Naive B cell (primary cell): ENCODE measurements around the gene P2RX6. TPM values are rescaled to one million over a fixed set of nuclear protein-coding genes. Genes with fewer than 3 reads are reported as not detected.
"Not testable (repeated sequence)": the region's sequence is repeated elsewhere in the genome, so short reads cannot be mapped to it uniquely, and the experiment has no call there.

Source experiments
- ATAC-seq, 2 donors: fragments of 150-1000 bp; cut with Tn5 transposase; 2 replicates each; pipeline ENCODE4 v1.10.0; 2021; ENCODE audit warnings: low read depth in 2 of 2, mild to moderate bottlenecking in 2 of 2, moderate library complexity in 2 of 2
- DNase-seq: peaks from one replicate; pipeline ENCODE4 v3.0.0; 2022
- H3K27ac Mint-ChIP-seq, 6 donors: one replicate each; pipeline ENCODE4 v1.8.0; 2020 to 2022; ENCODE audit warnings: mild to moderate bottlenecking in 6 of 6, mixed read lengths in 6 of 6, moderate library complexity in 5 of 6, inconsistent platforms in 2 of 6
- H3K27me3 Mint-ChIP-seq, 3 donors: one replicate each; pipeline ENCODE4 v1.8.0; 2021 to 2022; ENCODE audit warnings: mixed read lengths in 3 of 3, mild to moderate bottlenecking in 1 of 3
- H3K36me3 Mint-ChIP-seq, 2 donors: one replicate each; pipeline ENCODE4 v1.8.0; 2020 to 2022; ENCODE audit warnings: mixed read lengths in 2 of 2, inconsistent platforms in 1 of 2, mild to moderate bottlenecking in 1 of 2
- H3K4me1 Mint-ChIP-seq, 3 donors: one replicate each; pipeline ENCODE4 v1.8.0; 2020 to 2022; ENCODE audit warnings: mixed read lengths in 3 of 3, inconsistent platforms in 1 of 3, mild to moderate bottlenecking in 1 of 3, moderate library complexity in 1 of 3
- H3K4me3 Mint-ChIP-seq, 8 donors: one replicate each; pipeline ENCODE4 v1.8.0; 2020 to 2022; ENCODE audit warnings: mild to moderate bottlenecking in 8 of 8, mixed read lengths in 8 of 8, moderate library complexity in 8 of 8, inconsistent platforms in 2 of 8
- H3K9me3 Mint-ChIP-seq, 7 donors: one replicate each; pipeline ENCODE4 v1.8.0; 2020 to 2022; ENCODE audit warnings: mixed read lengths in 7 of 7, mild to moderate bottlenecking in 5 of 7, inconsistent platforms in 2 of 7, moderate library complexity in 1 of 7
- polyA plus RNA-seq, 6 donors: library from polyadenylated mRNA; unstranded; fragments of 300-500 nt; fragmentation: Illumina TruSeq; gene quantifications; one replicate each; pipeline ENCODE4 v1.2.3, GENCODE V29; 2021; ENCODE audit warnings: low read depth in 6 of 6

P2RX6 gene
- polyA plus RNA-seq, 6 donors from 2014 or later = 0.44 TPM; not detected in 5

DNA sequence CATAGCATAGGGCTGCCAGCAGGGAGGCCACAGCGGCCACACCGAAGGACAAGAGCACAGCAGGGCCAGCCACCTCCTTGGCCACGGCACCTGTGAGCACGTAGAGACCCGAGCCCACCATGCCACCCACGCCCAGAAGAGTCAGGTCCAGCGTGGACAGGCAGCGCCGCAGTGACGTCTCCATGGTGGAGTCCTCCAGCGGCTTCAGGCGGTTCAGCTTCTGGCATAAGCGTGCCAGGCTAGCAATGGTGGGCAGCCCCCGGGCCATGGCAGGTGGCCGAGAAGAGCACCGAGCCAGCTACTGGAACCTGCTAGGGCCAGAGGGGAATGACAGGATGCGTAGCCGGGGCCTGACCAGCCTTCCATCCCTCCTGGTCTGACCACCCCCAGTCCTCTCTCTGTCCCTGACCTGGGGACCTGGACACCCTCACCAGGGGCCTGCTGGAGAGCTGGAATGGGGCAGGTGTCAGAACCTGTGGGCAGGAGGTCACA, 16.6 kb downstream of the P2RX6 start:
- ATAC-seq (no peak), DNase-seq (no peak)
- no peaks in the 10 kb centered on the region for H3K36me3 Mint-ChIP-seq
- H3K4me3 Mint-ChIP-seq = peak overlapping the region in 1 of 8 donors; percentile 16
- peaks cover 24 to 63% (median 47%) of the 10 kb centered on the region in 3 donors for H3K27me3 Mint-ChIP-seq
- H3K9me3 Mint-ChIP-seq = no peaks in the 10 kb centered on the region
- peaks cover 0 to 8% (median 5%) of the 10 kb centered on the region in 3 donors for H3K4me1 Mint-ChIP-seq
- peak overlapping the region in 1 of 6 donors; percentile 32 for H3K27ac Mint-ChIP-seq

DNA sequence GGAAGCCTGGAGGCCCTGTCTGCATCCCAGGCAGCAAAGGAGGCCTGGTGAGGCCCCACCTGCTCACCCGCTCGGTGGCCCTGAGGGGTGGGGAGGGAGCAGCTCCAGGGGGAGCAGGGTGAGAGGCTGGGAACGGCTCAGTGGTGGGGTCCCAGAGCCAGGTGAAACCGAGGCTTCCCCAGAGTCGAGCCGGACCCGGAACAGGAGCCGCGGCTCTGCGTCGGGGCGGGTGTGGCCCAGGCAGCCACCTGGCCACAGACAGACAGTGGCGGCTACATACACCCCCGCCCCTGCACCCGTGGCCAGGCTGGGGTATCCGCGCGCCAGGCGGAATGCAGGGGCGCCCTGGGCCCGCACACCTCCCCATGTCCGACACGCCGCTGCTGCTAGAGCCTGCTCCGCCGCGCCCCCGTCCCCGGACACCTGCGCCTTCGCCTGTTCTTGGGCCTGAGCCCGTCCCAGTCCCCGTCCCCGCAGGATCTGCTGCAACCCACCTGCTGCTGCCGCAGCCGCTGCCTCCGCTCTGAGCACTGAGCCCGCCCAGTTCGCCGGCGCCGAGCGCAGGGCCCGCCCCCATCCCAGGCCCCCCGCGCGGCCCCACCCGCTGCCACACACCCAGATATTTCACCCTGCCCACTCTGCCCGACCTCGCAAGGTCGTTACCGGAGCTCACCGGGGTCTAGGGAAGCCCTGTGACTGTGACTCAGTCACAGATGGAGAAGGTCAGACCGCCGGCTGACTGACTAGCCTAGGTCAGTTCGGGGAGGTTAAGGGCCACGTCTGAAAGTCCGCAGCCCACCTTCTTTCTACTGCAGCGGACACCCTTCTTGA, 17.3 kb downstream of the P2RX6 start, which contains the start of gene SLC7A4:
Gene SLC7A4, minus strand, starts transcription at position 525 of the 831 bp plus-strand sequence. CDS start 749 bp downstream, outside the sequence.
- ATAC-seq = no peak
- Mint-ChIP-seq H3K27me3 (peaks cover 24 to 57% (median 47%) of the 10 kb centered on the region in 3 donors), H3K4me1 (peaks cover 0 to 8% (median 5%) of the 10 kb centered on the region in 3 donors), H3K27ac (peak within 1 kb of the TSS in 1 of 6 donors; percentile 32), H3K9me3 (no peaks in the 10 kb centered on the region), H3K36me3 (no peaks in the 10 kb centered on the region), H3K4me3 (peak within 1 kb of the TSS in 3 of 8 donors; percentile 16 to 59 (median 47))
- DNase-seq = no peak

DNA sequence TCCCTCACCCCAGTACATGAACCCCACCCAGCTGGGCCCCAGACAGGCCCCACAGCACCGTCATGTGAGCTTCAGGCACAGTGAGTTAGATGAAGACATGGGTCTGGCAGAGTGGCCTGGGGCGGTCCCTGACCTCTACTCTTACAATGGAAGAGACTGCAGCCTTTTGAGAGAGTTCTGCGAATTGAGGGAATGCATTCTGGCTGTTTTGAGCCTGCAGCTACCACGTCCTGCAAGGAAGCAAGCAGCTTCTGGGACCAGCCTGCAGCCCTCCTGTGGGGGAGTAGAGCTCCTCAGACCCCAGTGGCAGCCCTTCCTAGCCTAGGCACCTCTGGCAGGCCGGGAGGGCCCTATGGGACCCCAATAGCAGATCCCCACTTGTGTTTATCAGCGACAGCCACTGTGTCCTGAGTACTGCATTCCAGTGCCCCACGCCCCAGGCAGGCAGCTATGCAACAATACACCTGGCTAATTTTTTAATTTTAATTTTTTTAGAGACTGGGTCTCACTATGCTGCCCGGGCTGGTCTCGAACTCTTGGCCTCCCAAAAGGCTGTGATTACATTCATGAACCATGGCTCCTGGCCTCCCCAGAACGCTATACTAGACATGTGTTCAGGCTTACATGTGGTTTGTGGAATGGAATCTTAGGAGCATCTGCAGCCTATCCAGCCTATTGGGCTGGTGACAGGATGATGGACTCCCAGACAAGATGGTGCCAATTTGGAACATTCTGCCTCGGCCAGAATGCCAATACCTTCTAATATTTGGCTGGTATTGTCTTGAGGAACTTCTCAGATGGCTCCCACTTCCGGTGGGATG, 18.1 kb downstream of the P2RX6 start:
- DNase-seq = no peak
- H3K27ac Mint-ChIP-seq = no peak overlapping the region
- no peaks in the 10 kb centered on the region for H3K36me3 Mint-ChIP-seq
- H3K4me1 Mint-ChIP-seq = peaks cover 0 to 8% (median 5%) of the 10 kb centered on the region in 3 donors
- ATAC-seq = no peak
- peaks cover 27 to 57% (median 47%) of the 10 kb centered on the region in 3 donors for H3K27me3 Mint-ChIP-seq
- no peaks in the 10 kb centered on the region for H3K9me3 Mint-ChIP-seq
- H3K4me3 Mint-ChIP-seq = peak overlapping the region in 1 of 8 donors; percentile 47

DNA sequence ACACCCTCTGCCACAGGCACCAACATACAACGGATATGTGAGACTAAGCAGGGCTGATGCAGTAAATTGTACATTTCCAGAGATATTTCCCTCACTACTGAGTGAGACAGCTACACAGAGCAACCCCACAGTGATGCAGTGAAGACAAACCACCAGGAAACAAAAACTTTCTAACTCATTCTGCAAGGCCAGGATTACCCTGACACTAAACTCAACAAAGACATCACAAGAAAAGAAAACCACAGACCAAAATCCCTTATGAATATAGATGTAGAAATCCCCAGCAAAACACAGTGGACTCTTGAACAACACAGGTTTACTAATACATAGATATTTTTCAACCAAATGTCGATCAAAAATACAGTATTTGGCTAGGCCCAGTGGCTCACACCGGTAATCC, 18.9 kb downstream of the P2RX6 start:
- Mint-ChIP-seq H3K4me1 (peaks cover 0 to 8% (median 5%) of the 10 kb centered on the region in 3 donors), H3K4me3 (no peak overlapping the region), H3K36me3 (no peaks in the 10 kb centered on the region), H3K9me3 (no peaks in the 10 kb centered on the region), H3K27ac (peak overlapping the region in 1 of 6 donors; percentile 48), H3K27me3 (peaks cover 31 to 60% (median 47%) of the 10 kb centered on the region in 3 donors)
- ATAC-seq (no peak), DNase-seq (no peak)

DNA sequence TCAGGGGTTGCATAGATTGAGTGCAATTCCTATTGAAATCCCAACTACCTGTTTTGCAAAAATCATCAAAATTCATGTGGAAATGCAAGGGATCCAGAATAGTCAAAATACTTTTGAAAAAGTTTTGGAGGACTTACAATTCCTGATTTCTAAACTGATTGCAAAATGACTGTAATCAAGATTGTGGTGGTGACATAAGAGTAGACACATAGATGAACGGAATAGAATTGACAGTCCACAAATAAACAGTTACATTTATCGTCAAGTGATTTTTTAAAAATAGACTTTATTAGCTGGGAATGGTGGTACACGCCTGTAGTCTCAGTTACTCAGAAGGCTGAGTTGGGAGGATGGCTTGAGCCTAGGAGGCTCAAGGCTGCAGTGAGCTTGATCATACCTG, 20.0 kb downstream of the P2RX6 start:
- H3K4me1 Mint-ChIP-seq = peaks cover 0 to 8% (median 5%) of the 10 kb centered on the region in 3 donors
- no peak for DNase-seq
- ATAC-seq = no peak
- H3K9me3 Mint-ChIP-seq = no peaks in the 10 kb centered on the region
- H3K4me3 Mint-ChIP-seq = no peak overlapping the region
- no peak overlapping the region for H3K27ac Mint-ChIP-seq
- H3K27me3 Mint-ChIP-seq = peaks cover 33 to 53% (median 37%) of the 10 kb centered on the region in 3 donors
- H3K36me3 Mint-ChIP-seq = no peaks in the 10 kb centered on the region

DNA sequence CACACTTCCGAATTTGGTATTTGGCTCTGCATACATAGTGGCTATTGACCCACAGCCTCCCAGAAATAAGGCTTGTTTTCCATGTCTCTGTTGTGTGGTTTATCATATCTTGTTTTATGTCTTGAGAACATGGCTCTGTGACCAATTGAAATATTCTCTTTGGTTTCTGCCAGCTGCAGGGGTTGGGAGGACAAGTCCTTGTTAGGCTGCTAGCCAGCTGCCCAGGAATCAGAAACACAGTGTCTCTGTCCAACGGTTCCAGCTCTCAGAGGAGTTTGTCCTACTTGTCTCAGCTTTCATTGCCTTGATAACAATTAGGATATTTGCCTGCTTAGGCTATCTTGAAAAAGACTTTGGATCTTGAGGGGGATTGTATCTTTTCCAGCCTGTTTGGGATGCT, 23.4 kb downstream of the P2RX6 start:
- Mint-ChIP-seq H3K27ac (no peak overlapping the region), H3K4me3 (no peak overlapping the region), H3K9me3 (no peaks in the 10 kb centered on the region), H3K36me3 (no peaks in the 10 kb centered on the region), H3K4me1 (peaks cover under 1 to 6% (median 4%) of the 10 kb centered on the region in 3 donors), H3K27me3 (peaks cover 21 to 42% (median 24%) of the 10 kb centered on the region in 3 donors)
- DNase-seq (no peak), ATAC-seq (no peak)

DNA sequence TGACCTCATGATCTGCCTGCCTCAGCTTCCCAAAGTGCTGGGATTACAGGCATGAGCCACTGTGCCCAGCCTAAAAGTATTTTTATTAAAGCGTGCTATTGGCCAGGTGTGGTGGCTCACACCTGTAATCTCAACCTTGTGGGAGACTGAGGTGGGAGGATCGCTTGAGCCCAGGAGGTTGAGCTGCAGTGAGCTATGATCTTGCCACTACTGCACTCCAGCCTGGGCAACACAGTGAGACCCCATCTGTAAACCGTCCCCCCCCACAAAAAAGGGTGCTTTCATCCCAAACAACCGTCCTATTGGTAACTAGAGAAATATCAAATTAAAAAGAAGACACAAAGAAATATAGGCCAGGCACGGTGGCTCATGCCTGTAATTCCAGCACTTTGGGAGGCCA, 24.2 kb downstream of the P2RX6 start:
- H3K27me3 Mint-ChIP-seq = peaks cover 22 to 42% (median 28%) of the 10 kb centered on the region in 3 donors
- H3K27ac Mint-ChIP-seq = peak overlapping the region in 1 of 6 donors; percentile 58
- peaks cover 2 to 12% (median 7%) of the 10 kb centered on the region in 3 donors for H3K4me1 Mint-ChIP-seq
- not testable (repeated sequence) for H3K4me3 Mint-ChIP-seq, H3K9me3 Mint-ChIP-seq, DNase-seq, H3K36me3 Mint-ChIP-seq, ATAC-seq

DNA sequence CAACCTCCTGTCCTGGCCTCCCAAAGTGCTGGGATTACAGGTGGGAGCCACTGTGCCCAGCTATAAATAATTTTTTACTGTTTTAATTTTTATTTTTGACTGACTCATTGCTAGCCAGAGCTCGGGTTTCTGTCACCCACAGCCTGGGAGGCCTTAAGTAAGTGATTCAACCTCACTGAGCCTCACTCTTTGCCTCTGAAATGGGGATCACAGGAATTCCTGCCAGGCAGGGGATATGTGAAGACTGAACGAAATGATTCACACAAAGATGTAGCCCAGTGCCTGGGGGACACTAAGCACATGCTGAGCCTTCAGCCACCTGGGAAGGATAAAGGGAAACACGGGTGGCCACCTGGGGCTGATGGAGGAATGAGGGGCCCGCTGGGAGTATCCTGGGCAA, 27.0 kb downstream of the P2RX6 start:
- Mint-ChIP-seq H3K4me3 (peak overlapping the region in 1 of 8 donors; percentile 30), H3K27ac (no peak overlapping the region), H3K9me3 (no peaks in the 10 kb centered on the region), H3K36me3 (no peaks in the 10 kb centered on the region), H3K4me1 (peaks cover 20 to 30% (median 22%) of the 10 kb centered on the region in 3 donors), H3K27me3 (peaks cover 27 to 51% (median 38%) of the 10 kb centered on the region in 3 donors)
- DNase-seq = no peak
- no peak for ATAC-seq

DNA sequence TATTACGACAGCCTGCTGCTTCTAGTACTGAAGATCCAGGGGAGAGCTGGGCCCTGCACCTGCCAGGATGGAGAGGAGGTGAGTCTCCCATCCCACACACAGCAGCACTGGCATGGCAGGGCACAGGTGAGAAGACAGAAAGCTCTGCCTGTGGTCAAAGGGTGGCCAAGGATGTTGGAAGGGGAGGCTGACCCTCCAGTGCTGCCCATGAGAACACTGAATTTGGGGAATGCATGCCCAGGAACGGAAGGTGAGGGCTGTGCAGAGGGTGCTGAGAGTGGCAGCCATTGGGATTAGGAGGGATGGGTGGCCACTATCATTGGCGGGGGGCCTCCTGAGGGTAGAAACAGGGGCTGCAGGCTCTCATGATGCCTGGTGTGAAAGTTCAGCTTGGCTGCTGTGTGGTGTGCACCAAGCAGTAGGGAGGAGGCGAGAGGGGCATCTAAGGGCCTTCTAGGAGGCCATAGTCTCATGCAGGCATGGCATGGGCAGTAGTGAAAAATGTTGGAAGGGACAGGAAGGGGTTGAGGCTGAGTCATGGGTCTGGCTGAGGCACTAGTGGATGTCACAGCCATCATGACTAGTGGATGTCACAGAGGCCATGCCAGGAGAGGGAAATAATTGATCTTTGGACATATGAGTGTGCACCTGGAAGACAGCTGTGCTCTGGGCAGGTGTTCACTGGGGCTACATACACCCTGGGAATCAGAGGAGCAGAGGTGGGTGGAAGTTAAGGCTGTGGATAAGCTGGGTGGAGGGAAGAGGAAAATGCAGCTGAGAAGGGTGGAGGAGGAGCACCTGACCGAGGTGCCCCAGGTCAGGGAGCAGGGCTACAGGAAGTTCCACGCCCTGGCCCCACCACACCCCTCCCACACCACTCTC, 28.3 kb downstream of the P2RX6 start:
- Mint-ChIP-seq H3K4me3 (peak overlapping the region in 5 of 8 donors; percentile 9 to 74 (median 22)), H3K36me3 (no peaks in the 10 kb centered on the region), H3K9me3 (no peaks in the 10 kb centered on the region), H3K27ac (peak overlapping the region in 4 of 6 donors; percentile 57 to 81 (median 74)), H3K27me3 (peaks cover 23 to 51% (median 38%) of the 10 kb centered on the region in 3 donors), H3K4me1 (peaks cover 20 to 30% (median 22%) of the 10 kb centered on the region in 3 donors)
- ATAC-seq = no peak
- DNase-seq = no peak

DNA sequence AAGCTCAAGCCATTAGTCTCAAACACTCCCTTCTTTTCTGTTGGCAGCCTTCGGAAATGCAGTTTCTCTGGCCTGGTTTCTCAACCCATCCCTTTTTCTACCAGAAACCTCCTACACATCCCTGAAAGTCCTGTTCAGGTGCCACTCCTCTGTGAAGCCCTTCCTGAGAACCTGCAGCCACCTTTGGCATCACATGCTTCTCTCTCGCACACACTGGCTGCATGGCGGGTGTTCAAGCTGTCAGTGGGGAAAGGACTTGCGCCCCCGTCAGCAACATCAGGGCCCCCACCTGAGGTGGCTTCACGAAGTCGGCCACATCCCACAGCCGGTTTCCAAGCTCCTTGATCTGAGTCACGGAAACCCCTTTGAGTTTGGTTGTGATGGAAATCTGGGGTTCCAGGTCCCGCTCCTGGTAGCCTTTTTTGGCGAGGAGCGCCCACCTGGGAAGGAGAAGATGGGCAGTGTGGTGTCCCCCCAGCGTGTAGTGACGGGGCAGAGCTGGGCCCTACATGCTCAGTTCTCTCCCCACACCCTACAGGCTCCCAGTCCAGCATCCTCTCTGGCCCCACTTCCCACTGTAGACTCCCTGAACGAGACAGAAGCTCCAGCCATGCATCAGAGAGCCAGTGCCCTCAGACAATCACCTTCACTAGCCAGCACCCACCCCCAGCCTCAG, 29.0 kb downstream of the P2RX6 start:
- Mint-ChIP-seq H3K9me3 (no peaks in the 10 kb centered on the region), H3K36me3 (no peaks in the 10 kb centered on the region), H3K27ac (peak overlapping the region in 2 of 6 donors; percentile 62 to 97), H3K4me1 (peaks cover 20 to 30% (median 22%) of the 10 kb centered on the region in 3 donors), H3K27me3 (peaks cover 19 to 47% (median 38%) of the 10 kb centered on the region in 3 donors), H3K4me3 (no peak overlapping the region)
- ATAC-seq (no peak), DNase-seq (no peak)

DNA sequence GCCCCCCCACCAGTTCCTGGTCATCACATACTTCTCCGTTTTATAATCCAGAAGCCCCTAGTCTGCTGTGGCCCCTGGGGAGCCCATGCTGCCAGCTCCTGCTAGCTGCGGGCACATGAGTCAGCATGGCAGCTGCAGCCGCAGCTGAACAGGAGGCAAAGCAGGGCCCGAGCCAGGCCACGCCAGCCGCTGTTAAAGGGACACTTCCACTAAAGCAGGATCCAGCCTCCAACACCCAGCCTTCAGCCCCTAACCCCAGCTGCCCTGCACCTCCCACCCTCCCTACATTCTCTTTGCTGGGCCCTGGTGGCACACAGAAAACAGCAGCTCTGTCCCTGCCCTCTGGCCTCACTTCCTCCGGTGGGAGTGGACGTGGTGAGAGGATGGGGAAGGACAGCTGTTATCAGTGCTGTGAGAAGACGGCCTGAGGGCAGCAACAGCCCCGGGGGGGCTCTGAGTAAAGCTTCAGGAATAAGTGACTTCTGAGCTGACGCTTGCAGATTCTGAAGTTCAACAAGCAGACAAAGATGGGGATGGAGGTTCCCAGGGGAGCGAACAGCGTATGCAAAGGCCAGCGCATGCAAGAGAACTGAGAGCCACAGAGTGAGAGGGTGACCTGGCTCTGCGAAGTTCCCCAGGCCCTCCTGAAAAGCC, 30.1 kb downstream of the P2RX6 start:
- Mint-ChIP-seq H3K27ac (peak overlapping the region; percentile 29 to 98 (median 96)), H3K9me3 (no peaks in the 10 kb centered on the region), H3K27me3 (peaks cover 15 to 42% (median 38%) of the 10 kb centered on the region in 3 donors), H3K36me3 (no peaks in the 10 kb centered on the region), H3K4me3 (peak overlapping the region in 7 of 8 donors; percentile 62 to 87 (median 78)), H3K4me1 (peaks cover 20 to 30% (median 22%) of the 10 kb centered on the region in 3 donors)
- ATAC-seq (peak; percentile 38 to 39), DNase-seq (peak; percentile 7)
